HG02943 (cell line): Measurements from ENCODE around the gene LACC1.

Source experiments
- ATAC-seq: cut with Tn5 transposase; IDR thresholded peaks from one replicate; pipeline ENCODE4 v1.9.1; 2021; ENCODE audit warnings: mild to moderate bottlenecking, low read depth, moderate library complexity; ENCODE audit not compliant: unreplicated experiment

The LACC1 gene

GRCh38 chr13:43879755-43880181, at the start of gene LACC1:
Gene LACC1, plus strand, starts transcription at chr13:43879904. Its CDS starts 1,082 bp downstream, at chr13:43880986.
- ATAC-seq, result peak; percentile 47

GRCh38 chr13:43830497-43830881, 49.2 kb upstream of the LACC1 start:
- no peak for ATAC-seq

- no peak for ATAC-seq
Measured at GRCh38 chr13:43831088-43831487, 48.6 kb upstream of the LACC1 start.

DNA sequence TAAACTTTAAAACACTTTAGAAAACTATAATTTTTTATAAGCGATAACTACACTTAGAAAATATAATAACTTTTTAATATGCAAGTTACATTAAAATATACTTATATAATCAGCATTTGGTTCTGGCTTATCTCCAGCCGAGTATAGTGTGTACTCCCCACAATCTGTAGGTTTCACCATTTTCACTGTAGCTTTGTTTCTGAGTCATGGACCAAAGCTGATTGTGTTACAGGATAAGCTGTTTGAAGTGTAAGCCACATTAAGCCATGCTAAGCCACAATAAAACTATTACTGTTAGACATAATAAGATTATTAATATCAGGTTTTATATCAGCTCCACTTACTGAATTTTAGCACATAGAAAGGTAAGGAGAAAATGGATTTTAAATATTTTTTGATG, 44.0 kb upstream of the LACC1 start:
- ATAC-seq, result no peak

DNA sequence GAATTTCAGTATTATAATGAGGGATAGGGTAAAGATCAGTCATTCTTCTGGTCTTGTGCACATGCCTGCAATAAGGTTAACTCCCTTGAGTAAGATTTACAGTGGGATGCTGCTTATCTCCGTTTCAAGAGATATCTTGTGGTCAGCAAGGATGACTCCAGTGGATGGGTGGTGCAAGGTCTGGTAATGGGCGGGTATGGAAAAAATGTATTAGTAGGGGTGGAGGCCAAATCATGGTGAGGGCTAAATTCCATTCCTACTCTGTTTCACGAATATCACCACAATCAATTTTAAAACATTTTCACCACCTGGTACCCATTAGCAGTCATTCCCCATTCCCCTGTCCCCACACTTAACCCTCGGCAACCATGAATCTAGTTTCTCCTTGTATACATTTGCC, 40.8 kb upstream of the LACC1 start:
- no peak for ATAC-seq

DNA sequence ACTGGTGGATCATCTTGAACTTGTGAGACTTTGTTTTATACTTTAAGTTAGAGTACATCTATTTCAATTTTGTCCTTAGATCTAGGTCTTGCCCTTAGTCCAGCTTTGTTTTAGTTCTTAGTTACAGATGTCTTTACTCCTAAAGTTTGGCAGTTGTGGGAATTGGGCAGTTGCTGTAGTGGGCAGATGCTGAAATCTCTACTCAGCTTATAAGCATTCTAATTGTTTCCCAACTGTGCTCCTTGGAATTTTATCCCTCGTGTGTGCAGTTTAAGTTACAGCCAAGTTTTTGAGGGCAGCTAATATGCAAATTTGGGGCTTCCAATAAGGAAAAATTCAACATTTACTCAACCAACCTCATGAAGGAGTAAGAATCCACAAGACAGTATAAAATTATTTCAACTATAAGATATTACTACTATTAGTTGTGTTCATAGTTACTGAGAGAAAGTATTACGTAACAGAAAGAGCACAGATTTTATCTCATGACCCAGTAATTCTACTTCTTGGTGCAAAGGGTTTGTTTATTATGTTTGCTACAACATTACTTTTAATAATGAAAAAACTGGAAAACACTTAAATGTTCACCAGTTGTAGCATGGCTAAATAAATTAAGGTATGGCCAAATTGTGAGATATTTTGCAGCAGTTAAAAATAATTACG, 33.1 kb upstream of the LACC1 start:
- no peak for ATAC-seq

- no peak for ATAC-seq
Measured at GRCh38 chr13:43848001-43848649, 31.6 kb upstream of the LACC1 start.

- ATAC-seq, result no peak
Measured at GRCh38 chr13:43850873-43851272, 28.8 kb upstream of the LACC1 start.

GRCh38 chr13:43852923-43853404, 26.7 kb upstream of the LACC1 start:
- no peak for ATAC-seq

- no peak for ATAC-seq
Measured at GRCh38 chr13:43861863-43862262, 17.8 kb upstream of the LACC1 start.

DNA sequence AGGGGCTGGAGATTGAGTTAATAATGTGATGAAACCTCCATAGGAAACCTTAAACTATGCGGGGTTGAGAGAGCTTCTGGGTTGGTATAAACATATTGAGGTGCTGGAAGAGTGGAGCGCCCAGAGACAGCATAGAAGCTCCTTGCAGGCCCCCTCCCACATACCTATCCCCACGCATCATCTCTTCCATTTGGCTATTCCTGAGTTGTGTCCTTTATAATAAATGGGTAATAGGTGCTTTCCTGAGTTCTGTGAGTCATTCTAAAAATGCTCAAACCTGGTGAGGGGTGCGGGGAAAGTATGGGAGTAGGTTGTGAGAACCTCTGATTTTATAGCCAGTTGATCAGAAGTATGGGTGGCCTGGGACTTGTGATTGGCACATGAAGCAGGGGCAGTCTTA, 14.8 kb upstream of the LACC1 start:
- no peak for ATAC-seq

- ATAC-seq, result no peak
Measured at GRCh38 chr13:43865892-43866291, 13.8 kb upstream of the LACC1 start.

DNA sequence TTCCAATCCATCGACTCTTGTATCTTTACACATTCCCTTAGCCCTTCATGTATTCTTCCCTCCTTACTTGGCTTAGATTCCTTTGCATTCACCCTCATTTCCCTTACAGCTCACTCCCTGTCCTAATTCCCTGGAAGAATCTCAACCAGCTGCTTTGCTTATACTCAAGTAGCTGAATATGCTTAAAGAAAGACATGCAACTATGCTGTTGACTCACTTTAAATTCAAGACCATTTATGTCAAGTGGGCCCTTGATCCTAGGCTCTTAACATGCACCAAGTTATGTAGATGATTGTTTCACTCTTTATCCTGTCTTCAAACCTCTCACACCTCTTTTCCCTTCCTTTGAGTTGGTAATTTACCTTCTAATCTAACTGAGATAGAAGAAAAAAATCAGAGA, 7.5 kb upstream of the LACC1 start:
- ATAC-seq, result no peak

DNA sequence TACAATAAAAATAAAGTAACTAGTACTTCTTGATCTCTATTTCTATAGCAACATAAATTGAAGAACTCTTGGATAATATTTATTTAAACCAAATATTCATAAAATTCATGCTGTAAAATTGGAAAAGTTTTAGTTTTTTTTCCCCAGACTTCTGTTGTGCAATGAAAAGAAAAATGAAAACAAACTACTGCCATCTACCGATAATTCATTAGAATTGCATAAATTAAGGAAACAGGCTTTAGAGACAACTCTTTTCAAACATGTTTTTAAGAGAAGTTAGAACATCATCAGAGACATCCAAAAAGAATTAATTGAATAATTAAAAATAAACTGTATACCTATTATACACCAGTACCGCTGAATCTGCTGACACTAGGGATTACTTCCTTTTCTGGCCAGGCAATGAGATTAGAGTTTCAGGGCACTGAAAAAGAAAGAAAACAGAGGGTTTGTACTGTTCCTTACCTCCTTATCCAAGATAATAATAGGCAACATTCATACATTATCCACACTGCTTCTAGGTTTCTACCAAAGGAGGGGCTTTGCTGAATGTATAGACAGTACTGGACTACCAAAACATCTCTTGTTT, 5.1 kb upstream of the LACC1 start:
- ATAC-seq, result no peak

GRCh38 chr13:43876366-43876765, 3.3 kb upstream of the LACC1 start:
- ATAC-seq, result no peak

- no peak for ATAC-seq
Measured at GRCh38 chr13:43877326-43877725, 2.4 kb upstream of the LACC1 start.

- no peak for ATAC-seq
Measured at GRCh38 chr13:43877766-43878165, 1.9 kb upstream of the LACC1 start.

DNA sequence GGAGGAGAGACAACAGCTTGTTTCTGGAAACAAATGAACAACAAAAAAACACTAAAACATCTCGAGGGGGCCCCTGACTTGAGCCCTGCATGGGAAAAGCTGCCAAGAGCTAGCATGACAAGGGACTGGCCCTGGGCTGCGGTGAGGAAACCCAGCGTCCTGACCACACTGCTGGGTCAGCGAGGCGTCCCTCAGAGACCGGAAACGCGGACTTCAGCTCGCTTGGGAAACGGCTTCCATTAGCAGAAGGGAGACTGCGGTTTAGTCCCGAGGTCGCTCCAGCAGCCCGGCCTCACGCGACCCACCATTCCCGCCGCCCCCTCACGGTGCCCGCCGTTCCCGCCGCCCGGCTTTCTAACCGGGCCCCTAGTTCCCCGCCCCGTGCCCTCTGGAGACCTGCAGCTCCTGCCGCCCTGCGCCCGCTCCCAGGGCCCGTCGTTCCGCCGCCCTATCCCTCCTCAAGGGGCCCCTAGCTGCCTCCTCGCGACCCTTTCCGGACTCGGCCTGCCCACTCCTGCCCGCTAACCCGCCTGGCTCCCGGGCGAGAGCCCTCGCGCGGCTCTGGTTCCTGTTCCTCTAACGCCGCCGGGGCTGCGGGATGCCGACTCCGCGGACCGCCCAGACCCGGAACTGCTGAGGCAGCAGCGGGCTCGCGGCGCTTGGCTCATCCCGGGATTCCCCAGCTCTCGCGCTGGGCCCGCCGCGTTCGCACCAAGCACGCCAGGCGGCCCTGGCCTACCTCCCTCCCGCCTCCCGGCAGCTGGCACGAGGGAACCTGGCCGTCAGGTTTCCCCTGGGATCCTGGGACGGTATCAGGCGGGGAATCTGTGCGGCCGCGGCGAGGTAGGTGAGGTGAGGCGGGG, 581 bp upstream of the LACC1 start, which contains the start of gene CCDC122:
Gene CCDC122 (minus strand): TSS at position 849 of the 863 bp plus-strand sequence. CDS start 10,364 bp downstream, outside the sequence.
- peak; percentile 65 for ATAC-seq

DNA sequence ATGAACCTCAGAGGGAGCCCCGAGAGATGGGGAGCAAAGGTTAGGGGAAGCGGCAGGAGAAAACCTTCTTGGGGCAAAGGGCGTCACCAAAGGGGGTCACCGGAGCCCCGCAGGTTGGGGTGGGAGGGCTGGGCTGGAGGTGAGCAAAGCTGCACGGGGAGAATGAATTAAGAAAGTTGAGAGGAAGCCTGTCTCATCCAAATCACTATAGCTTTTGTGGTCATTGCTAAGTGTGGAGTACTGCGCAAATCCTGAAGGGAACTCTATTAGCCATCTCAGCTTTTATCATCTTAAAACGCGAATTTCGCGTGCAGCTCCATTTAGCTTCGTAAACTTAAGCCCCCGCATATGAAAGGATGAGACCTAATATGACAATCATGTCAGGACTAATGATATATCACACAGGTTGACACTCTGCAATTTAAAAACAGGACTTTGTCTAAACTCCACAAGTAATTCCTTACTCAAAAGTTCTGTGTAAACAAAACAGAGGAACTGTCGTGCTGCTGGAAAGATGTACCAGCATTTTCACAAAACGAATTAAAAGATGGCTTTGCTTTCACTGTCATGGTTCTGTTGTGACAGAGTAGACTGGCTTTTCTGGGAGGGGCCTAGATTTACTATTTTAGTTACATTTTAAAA, 631 bp downstream of the LACC1 start:
- no peak for ATAC-seq

GRCh38 chr13:43880926-43881325, 1.2 kb downstream of the LACC1 start:
- ATAC-seq, result no peak
